GM12865 (cell line): ENCODE measurements around the gene SERPINA1.

Experiments
- DNase-seq: peaks from one replicate; pipeline ENCODE4 v3.0.0; 2010; ENCODE audit warnings: low read depth
- H3K4me3 ChIP-seq: 2 replicates; pipeline ENCODE4 v1.5.1; 2011; ENCODE audit warnings: mild to moderate bottlenecking, low read depth, low read length, control low read depth
- TF ChIP-seq, protein P1 (sequence below): IDR thresholded peaks from 2 replicates; pipeline ENCODE4 v1.5.1; 2011; ENCODE audit warnings: low read length, control low read depth, low read depth, inconsistent platforms; ENCODE audit not compliant: insufficient read depth; ENCODE audit errors: missing control alignments

The SERPINA1 gene

DNA sequence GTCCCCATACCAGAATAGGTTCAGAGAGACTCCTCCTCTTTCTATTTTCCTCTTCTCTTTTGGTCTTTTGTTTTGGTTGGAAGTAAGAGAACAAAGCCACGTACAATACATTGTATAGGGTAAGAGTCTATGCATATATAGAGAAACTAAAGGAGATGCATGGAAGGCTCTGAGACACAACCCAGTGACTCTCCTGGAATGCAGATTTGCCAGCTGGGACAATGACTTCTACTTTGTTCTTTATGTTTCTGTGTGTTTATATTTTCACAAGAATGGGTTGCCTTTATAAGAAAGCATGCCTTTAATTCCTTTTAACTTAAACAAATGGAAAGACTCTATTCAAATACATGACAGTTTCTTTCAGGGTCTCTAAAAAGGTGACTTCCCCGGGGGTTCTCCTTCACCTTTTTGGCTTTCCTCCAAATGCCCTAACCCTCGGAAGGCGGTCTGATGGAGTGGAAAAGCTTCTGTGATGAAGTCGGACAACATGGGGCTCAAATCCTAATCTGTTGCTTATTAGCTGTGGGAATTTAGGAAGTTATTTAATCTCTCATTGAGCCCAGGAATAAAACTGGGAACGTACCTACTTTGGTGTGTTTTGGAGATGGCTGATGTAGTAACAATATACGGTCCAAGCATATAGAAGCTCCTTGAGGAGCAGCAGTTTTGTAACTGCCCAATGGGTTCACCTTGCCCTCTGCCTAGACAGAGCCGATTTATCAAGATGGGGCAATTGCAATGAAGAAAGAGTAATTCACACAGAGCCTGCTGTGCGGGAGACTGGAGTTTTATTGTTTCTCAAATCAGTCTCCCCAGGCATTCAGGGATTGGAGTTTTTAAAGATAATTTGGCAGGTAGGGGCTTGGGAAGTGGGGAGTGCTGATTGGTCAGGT is 9.1 kb upstream of the SERPINA1 start:
- H3K4me3 ChIP-seq = no peak overlapping the region
- no peak for DNase-seq
- TF ChIP-seq, protein P1, sequence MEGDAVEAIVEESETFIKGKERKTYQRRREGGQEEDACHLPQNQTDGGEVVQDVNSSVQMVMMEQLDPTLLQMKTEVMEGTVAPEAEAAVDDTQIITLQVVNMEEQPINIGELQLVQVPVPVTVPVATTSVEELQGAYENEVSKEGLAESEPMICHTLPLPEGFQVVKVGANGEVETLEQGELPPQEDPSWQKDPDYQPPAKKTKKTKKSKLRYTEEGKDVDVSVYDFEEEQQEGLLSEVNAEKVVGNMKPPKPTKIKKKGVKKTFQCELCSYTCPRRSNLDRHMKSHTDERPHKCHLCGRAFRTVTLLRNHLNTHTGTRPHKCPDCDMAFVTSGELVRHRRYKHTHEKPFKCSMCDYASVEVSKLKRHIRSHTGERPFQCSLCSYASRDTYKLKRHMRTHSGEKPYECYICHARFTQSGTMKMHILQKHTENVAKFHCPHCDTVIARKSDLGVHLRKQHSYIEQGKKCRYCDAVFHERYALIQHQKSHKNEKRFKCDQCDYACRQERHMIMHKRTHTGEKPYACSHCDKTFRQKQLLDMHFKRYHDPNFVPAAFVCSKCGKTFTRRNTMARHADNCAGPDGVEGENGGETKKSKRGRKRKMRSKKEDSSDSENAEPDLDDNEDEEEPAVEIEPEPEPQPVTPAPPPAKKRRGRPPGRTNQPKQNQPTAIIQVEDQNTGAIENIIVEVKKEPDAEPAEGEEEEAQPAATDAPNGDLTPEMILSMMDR = no peak

DNA sequence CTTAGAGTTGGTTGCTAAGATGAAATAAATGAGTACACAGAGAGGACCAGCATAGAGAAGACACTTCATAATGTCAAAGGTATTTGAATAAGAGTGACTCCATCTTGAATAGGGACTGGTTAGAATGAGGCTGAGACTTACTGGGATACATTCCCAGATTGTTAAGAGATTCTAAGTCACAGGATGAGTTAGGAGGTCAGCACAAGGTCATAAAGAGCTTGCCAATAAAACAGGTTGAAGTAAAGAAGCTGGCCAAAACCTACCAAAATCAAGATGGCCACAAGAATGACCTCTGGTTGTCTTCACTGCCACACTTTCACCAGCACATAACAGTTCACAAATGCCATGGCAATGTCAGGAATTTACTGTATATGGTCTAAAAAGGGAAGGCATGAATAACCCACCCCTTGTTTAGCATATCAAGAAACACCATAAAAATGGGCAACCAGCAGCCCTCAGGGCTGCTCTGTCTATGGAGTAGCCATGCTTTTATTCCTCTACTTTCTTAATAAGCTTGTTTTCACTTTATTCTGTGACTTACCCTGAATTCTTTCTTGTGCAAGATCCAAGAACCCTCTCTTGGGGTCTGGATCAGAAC is 8.3 kb upstream of the SERPINA1 start:
- DNase-seq = no peak
- TF ChIP-seq, protein P1 = no peak
- no peak overlapping the region for H3K4me3 ChIP-seq

DNA sequence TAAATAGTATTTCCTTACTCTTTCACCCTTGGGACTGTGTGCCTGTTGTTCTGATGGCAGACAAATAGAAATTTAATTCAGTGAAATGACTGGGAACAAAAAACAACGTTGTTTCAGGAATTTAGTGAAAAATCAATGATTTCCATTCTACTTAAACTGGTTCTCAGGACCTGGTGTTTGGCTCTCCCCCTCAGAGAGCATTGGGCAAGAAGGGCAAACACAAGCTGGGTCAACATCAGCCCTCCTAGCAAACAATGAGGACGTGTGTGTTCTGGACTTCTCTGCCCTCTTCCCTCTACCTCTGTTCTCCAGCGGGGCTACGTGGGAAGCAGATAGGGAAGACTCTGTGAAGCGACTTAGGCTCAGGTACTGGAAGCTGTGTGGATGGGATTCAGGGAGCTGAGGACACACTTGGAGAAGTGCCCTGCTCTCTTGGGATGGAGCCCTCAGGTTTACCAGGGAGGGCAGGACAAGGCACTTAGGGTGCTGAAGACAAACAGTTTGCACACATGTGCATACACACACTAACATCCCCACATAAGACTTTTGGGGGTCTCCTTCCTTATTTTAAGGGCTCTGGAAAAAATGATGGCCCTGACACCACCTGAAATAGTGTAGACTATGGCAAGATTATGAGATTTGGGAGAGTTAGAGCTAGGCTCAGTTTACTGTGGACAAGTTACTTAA is 7.6 kb upstream of the SERPINA1 start:
- no peak for DNase-seq
- TF ChIP-seq, protein P1 = no peak
- no peak overlapping the region for H3K4me3 ChIP-seq

DNA sequence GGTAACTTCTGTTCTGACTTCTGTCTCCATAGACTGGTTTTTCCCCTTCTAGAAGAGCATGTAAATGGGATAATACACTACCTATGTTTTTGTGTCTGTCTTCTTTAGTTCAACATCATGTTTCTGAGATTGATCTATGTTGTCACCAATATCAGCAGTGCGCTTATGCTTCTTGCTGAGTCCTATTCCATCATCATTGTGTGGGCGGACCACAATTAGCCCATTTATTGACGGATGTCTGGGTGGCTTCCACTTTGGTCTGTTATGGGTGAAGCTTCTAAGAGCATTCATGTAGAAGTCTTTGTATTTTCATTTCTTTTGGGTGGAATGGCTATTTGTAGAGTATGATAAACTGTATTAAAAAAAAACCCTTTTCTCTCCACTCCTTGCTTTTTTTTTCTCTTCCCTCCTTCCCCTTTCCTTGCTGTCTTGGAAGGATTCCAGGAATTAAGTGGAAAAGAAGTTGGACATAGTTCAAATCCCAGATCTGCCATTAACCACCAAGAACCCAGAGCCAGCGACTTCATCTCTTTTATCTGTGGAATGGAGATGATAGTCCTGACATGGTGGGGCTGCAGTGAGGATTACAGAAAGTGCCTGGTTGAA is 7.0 kb upstream of the SERPINA1 start:
- no peak for DNase-seq
- TF ChIP-seq, protein P1 = no peak
- H3K4me3 ChIP-seq = no peak overlapping the region

DNA sequence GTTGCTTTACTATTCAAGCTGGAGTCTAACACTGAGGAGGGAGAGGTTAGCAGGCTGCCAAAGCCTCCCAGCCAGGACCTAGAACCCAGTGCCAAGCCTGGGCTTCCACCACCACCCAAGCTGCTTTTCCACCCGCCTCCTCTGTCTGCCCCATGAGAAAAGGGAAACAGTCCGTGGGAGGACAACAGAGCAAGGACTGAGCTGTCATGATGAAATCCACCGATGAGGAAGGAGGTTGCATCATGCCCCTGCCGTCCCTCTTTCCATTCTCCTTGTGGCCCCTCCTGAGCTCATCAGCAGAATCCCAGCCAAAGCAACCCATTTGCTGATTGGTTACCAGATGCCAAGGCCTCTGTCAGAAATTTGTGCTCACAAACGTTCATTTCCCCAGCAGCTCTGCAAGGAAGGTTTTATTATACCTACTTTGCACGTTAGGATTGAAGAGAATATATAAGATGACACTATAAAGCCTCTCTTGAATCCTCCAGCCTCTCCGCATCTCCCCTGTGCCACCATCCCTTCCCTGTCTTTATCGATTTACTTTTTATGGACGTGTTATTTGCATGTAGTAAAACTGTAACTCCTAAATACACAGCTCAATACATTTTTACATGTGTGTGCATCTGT is 6.3 kb upstream of the SERPINA1 start:
- no peak for DNase-seq
- TF ChIP-seq, protein P1 = no peak
- H3K4me3 ChIP-seq = no peak overlapping the region

DNA sequence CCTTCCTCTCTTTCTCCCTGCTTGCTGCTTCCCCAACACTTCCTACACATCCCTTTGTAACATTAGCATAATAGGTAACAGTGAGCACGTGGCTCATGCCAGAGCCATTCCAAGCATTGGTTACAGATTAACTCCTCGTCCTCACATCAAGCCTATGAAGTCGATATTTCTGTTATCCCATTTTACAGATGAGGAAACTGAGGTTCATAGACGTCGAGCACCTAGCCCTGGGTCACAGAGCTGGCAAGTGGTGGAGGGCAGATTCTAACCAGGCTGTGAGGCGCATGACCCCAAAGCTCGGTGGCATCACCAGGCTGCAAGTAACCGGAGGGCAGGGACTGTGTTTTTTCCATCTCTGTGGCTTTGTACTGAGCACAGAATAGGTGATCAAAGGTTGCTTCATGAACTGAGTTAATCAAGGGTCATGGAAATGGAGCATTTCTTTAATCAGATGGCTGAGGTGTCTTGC is 5.7 kb upstream of the SERPINA1 start:
- H3K4me3 ChIP-seq = no peak overlapping the region
- TF ChIP-seq, protein P1 = no peak
- no peak for DNase-seq
